Left ventricle myocardium inferior (tissue), 1 donor: ENCODE results near the gene SCG5. TPM values are rescaled to one million over a fixed set of nuclear protein-coding genes. Genes with fewer than 3 reads are reported as not detected.

Experiments
- DNase-seq: peaks from one replicate; pipeline ENCODE4 v3.0.0-alpha.2; 2020
- H3K27ac ChIP-seq: fragments of 200-600 bp; replicated peaks from 2 replicates; pipeline ENCODE4 v1.8.0; 2021
- H3K27me3 ChIP-seq: fragments of 200-600 bp; 2 replicates; pipeline ENCODE4 v1.8.0; 2021; ENCODE audit warnings: low read depth
- H3K36me3 ChIP-seq: fragments of 200-600 bp; 2 replicates; pipeline ENCODE4 v1.8.0; 2021
- H3K4me1 ChIP-seq: fragments of 200-600 bp; 2 replicates; pipeline ENCODE4 v1.8.0; 2021
- H3K4me3 ChIP-seq: fragments of 200-600 bp; 2 replicates; pipeline ENCODE4 v1.8.0; 2021; ENCODE audit warnings: mild to moderate bottlenecking, moderate library complexity
- H3K9me3 ChIP-seq: fragments of 200-600 bp; replicated peaks from 2 replicates; pipeline ENCODE4 v1.8.0; 2021
- CTCF ChIP-seq: fragments of 200-600 bp; IDR thresholded peaks from 2 replicates; pipeline ENCODE4 v1.8.0; 2021; ENCODE audit warnings: antibody characterized with exemption, mild to moderate bottlenecking, borderline replicate concordance
- intact Hi-C: fragments of 100-400 bp; cut with micrococcal nuclease; formaldehyde crosslinking; loops from one replicate; pipeline ENCODE4 v1.11.0; 2022
- total RNA-seq: library from RNA; stranded (reverse); fragmentation: NEBNext Ultra II Directional; extraction: Animal tissue kit (Norgen Biotek cat#: 25700); gene quantifications from one replicate; pipeline ENCODE4 v1.2.1, GENCODE V29; 2021
- donor health status: DM: no; HTN: yes; CAD: no; lungs with severe emphysema.

Gene SCG5
- total RNA-seq, 1 donor from 2014 or later = not detected

- peaks cover 8% of the 10 kb centered on the region for H3K27me3 ChIP-seq
- no peak overlapping the region for H3K4me3 ChIP-seq
- H3K4me1 ChIP-seq = no peaks in the 10 kb centered on the region
- DNase-seq = no peak
- H3K36me3 ChIP-seq = no peaks in the 10 kb centered on the region
- H3K9me3 ChIP-seq = no peaks in the 10 kb centered on the region
- intact Hi-C loops = no loop called here
- H3K27ac ChIP-seq = no peak overlapping the region
- no peak for TF ChIP-seq CTCF
Measured at GRCh38 chr15:32636410-32636809, 5.1 kb upstream of the SCG5 start.

DNA sequence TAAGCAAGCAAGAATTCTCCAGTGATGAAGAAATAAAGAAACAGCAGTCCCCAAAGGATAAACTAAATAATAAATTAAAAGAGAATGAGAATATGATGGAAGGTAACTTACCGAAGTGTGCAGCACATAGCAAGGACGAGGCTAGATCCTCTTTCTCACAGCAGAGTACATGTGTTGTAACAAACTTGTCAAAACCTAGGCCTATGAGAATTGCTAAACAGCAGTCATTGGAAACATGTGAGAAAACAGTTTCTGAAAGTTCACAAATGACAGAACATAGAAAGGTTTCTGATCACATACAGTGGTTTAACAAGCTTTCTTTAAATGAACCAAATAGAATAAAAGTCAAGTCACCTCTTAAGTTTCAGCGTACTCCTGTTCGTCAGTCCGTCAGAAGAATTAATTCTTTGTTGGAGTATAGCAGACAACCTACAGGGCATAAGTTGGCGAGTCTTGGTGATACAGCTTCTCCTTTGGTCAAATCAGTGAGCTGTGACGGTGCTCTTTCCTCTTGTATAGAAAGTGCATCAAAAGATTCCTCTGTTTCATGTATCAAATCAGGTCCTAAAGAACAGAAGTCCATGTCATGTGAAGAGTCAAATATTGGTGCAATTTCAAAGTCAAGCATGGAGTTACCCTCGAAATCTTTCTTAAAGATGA, 4.5 kb upstream of the SCG5 start:
- no peak overlapping the region for H3K4me3 ChIP-seq

DNA sequence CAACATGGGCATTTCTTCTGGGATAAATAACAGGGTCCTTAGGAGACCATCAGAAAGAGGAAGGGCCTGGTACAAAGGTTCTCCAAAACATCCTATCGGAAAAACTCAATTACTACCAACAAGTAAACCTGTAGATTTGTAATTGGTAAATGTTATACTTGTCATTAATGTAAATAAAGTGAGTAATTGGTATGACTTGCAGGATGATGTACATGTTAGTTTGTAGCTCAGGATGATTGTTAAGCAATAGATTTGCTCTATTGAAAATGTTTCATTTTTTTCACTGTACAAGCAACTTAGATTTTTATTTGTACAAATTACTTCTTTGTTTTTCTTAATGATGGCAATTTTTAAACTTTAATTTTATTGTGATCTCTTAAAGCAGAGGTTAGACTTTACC, 3.8 kb upstream of the SCG5 start:
- no peaks in the 10 kb centered on the region for H3K36me3 ChIP-seq
- H3K27ac ChIP-seq = no peak overlapping the region
- no peak overlapping the region for H3K4me3 ChIP-seq
- no peak for DNase-seq
- H3K27me3 ChIP-seq = peaks cover 21% of the 10 kb centered on the region
- no peaks in the 10 kb centered on the region for H3K9me3 ChIP-seq
- no peaks in the 10 kb centered on the region for H3K4me1 ChIP-seq
- no peak for TF ChIP-seq CTCF
- intact Hi-C loops = no loop called here

More for the DNA sequence above, 4.5 kb upstream of the SCG5 start:
- intact Hi-C loops = no loop called here
- Histone ChIP-seq H3K36me3 (no peaks in the 10 kb centered on the region), H3K27ac (no peak overlapping the region), H3K27me3 (peaks cover 14% of the 10 kb centered on the region), H3K9me3 (no peaks in the 10 kb centered on the region), H3K4me1 (no peaks in the 10 kb centered on the region)
- no peak for TF ChIP-seq CTCF
- DNase-seq = no peak

DNA sequence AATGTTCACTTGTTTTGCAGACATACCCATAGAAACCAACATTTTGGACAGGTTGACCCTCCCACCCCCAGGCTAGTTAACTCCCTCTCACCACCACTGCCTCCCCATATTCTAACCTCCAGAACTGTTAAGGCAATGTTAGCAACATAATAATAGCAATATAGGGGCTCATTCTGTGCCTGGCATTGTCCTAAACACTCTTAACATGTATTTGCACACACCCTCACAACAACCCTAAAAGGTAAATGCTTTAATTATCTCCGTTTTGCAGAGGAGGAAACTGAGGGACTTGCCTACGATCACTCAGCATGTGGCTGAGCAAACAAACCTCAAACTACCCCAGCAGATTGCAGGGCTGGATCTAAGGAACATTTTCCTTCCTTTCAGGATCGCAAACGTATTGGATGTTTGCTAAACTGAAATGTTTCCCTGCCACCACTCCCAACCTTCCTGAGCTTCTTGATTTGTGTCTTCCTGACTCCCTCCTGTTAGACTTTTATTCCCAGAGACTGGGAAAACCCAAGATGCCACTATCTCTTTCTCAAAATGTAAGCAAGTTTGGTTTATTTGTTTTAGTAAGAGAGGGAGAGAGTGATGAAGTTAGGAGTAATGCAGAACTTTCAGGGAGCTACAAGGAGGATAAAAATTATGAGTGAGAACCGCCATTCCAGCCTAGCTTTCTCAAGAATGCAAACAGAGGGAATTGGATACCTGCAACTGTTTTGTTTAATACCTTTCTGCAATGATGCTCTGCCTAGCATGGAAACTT, 1.3 kb downstream of the SCG5 start:
- H3K36me3 ChIP-seq = no peaks in the 10 kb centered on the region
- no peak overlapping the region for H3K27ac ChIP-seq
- intact Hi-C loops = no loop called here
- no peak for TF ChIP-seq CTCF
- DNase-seq = no peak
- H3K4me3 ChIP-seq = no peak overlapping the region
- no peaks in the 10 kb centered on the region for H3K9me3 ChIP-seq
- peaks cover 56% of the 10 kb centered on the region for H3K27me3 ChIP-seq
- H3K4me1 ChIP-seq = no peaks in the 10 kb centered on the region

DNA sequence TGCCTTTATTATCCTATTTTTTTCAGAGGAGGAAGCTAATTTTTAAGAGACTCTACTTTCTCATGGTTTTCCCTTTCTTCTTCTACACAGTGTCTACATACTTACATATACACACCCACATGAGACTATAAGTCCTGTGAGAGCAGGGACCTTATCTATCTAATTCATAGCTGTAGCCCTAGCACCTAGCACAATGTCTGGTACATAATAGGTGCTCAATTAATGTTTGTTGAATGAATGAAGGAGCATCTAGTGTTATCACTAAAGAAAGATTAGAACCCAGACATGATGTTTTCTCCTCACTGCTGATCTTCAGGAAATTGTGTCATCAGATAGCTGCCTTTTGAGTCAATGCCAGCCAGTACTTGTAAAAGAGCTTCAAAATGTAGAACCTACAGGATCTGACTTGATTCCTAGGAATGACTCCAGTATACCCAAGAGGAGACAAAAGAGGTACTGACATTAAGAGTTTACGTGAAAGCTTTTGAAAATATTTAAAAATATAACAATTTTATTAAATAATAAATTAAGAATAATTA, 2.5 kb downstream of the SCG5 start:
- no peak overlapping the region for H3K4me3 ChIP-seq
- DNase-seq = no peak

More for the DNA sequence above, 2.5 kb downstream of the SCG5 start:
- no peaks in the 10 kb centered on the region for H3K36me3 ChIP-seq
- no peak overlapping the region for H3K27ac ChIP-seq
- H3K4me1 ChIP-seq = no peaks in the 10 kb centered on the region
- no peak for TF ChIP-seq CTCF
- H3K9me3 ChIP-seq = no peaks in the 10 kb centered on the region
- H3K27me3 ChIP-seq = peaks cover 56% of the 10 kb centered on the region
- intact Hi-C loops = no loop called here
